ENCODE measurements around the gene DNAJB2.

- TF ChIP-seq CTCF (IDR thresholded peaks at IDR 0.05) (no peak), POLR2A (IDR thresholded peaks at IDR 0.05) (no peak)
These were observed 10.6 kb downstream of the DNAJB2 start for GRCh38 chr2:219289537-219290361.
